Esophagus (tissue), 2 donors: ENCODE data around the gene REPIN1. TPM values are rescaled to one million over a fixed set of nuclear protein-coding genes. Genes with fewer than 3 reads are reported as not detected.

ENCODE experiments used
- H3K27ac ChIP-seq, 2 donors: one replicate each; pipeline ENCODE4 v1.5.1; 2013; ENCODE audit warnings: low read depth in 2 of 2, mild to moderate bottlenecking in 2 of 2, inconsistent platforms in 1 of 2, low read length in 1 of 2, moderate library complexity in 1 of 2
- H3K27me3 ChIP-seq, 2 donors: one replicate each; pipeline ENCODE4 v1.6.1; 2013; ENCODE audit warnings: low read length in 2 of 2, control low read depth in 1 of 2, mild to moderate bottlenecking in 1 of 2; ENCODE audit not compliant: insufficient read depth in 2 of 2, control insufficient read depth in 1 of 2
- H3K36me3 ChIP-seq, 2 donors: one replicate each; pipeline ENCODE4 v1.6.1; 2013; ENCODE audit warnings: low read length in 1 of 2; ENCODE audit not compliant: control insufficient read depth in 2 of 2, insufficient read depth in 2 of 2
- H3K4me1 ChIP-seq, 2 donors: one replicate each; pipeline ENCODE4 v1.6.1; 2013; ENCODE audit warnings: low read length in 1 of 2; ENCODE audit not compliant: control insufficient read depth in 2 of 2, insufficient read depth in 2 of 2
- H3K4me3 ChIP-seq, 2 donors: one replicate each; pipeline ENCODE4 v1.5.1; 2013; ENCODE audit warnings: low read length in 2 of 2, mild to moderate bottlenecking in 2 of 2, low read depth in 1 of 2, moderate library complexity in 1 of 2
- H3K9me3 ChIP-seq, 2 donors: one replicate each; pipeline ENCODE4 v1.6.1; 2013; ENCODE audit warnings: mild to moderate bottlenecking in 2 of 2, low read depth in 1 of 2, low read length in 1 of 2, moderate library complexity in 1 of 2; ENCODE audit not compliant: control insufficient read depth in 2 of 2, insufficient read depth in 1 of 2
- WGBS, 2 donors: extraction: QIAGEN DNeasy Blood & Tissue Kit; methylation state at CpG; one replicate each; pipeline ENCODE4 v1.1.7; 2013; 5-methylcytosine and 5-hydroxymethylcytosine counted together
- polyA plus RNA-seq, 2 donors: library from polyadenylated mRNA; stranded (reverse); fragments of 200-250 nt; gene quantifications; one replicate each; pipeline ENCODE4 v1.2.3, GENCODE V29; 2013
- donor health status: healthy with polysubstance abuse.
- donor health status: Bipolar disorder and iron deficiency.

Gene REPIN1
- polyA plus RNA-seq, 2 donors = 22.7 to 32.6 TPM

- 1 to 2% methylated on average over 44 to 52 of the region's 52 CpGs for WGBS, 2 donors
- Histone ChIP-seq H3K36me3 (no peaks in the 10 kb centered on the region), H3K4me1 (peaks cover 8 to 15% of the 10 kb centered on the region in 2 donors), H3K4me3 (peak overlapping the region; percentile 71 to 72), H3K27me3 (no peaks in the 10 kb centered on the region), H3K27ac (peak overlapping the region; percentile 47 to 84), H3K9me3 (no peaks in the 10 kb centered on the region)
These were observed 11.1 kb downstream of the REPIN1 start for GRCh38 chr7:150379441-150380379.

GRCh38 chr7:150380463-150380862 is 11.8 kb downstream of the REPIN1 start:
- Histone ChIP-seq H3K9me3 (no peaks in the 10 kb centered on the region), H3K4me1 (peaks cover 8 to 15% of the 10 kb centered on the region in 2 donors), H3K27me3 (no peaks in the 10 kb centered on the region), H3K36me3 (no peaks in the 10 kb centered on the region), H3K4me3 (no peak overlapping the region), H3K27ac (no peak overlapping the region)
- WGBS, 2 donors = 63 to 65% methylated on average over 11 of the region's 11 CpGs

- H3K27ac ChIP-seq = no peak overlapping the region
- 60 to 64% methylated on average over 9 of the region's 9 CpGs for WGBS, 2 donors
- no peaks in the 10 kb centered on the region for H3K27me3 ChIP-seq
- H3K4me3 ChIP-seq = no peak overlapping the region
- no peaks in the 10 kb centered on the region for H3K9me3 ChIP-seq
- no peaks in the 10 kb centered on the region for H3K36me3 ChIP-seq
- peaks cover 8 to 15% of the 10 kb centered on the region in 2 donors for H3K4me1 ChIP-seq
These were observed 12.5 kb downstream of the REPIN1 start for GRCh38 chr7:150381096-150381495.

- H3K4me3 ChIP-seq = no peak overlapping the region
- WGBS, 2 donors = 100% methylated on average over 1 of the region's 1 CpG
- no peaks in the 10 kb centered on the region for H3K27me3 ChIP-seq
- peaks cover 8 to 15% of the 10 kb centered on the region in 2 donors for H3K4me1 ChIP-seq
- no peak overlapping the region for H3K27ac ChIP-seq
- H3K9me3 ChIP-seq = no peaks in the 10 kb centered on the region
- H3K36me3 ChIP-seq = no peaks in the 10 kb centered on the region
These were observed 13.1 kb downstream of the REPIN1 start for GRCh38 chr7:150381785-150382122.

GRCh38 chr7:150382123-150382843 is 13.7 kb downstream of the REPIN1 start:
- H3K4me3 ChIP-seq = no peak overlapping the region
- H3K9me3 ChIP-seq = no peaks in the 10 kb centered on the region
- peaks cover 8 to 15% of the 10 kb centered on the region in 2 donors for H3K4me1 ChIP-seq
- H3K27me3 ChIP-seq = no peaks in the 10 kb centered on the region
- H3K36me3 ChIP-seq = no peaks in the 10 kb centered on the region
- 67 to 71% methylated on average over 20 of the region's 20 CpGs for WGBS, 2 donors
- H3K27ac ChIP-seq = no peak overlapping the region

- 53 to 57% methylated on average over 4 of the region's 4 CpGs for WGBS, 2 donors
- Histone ChIP-seq H3K9me3 (no peaks in the 10 kb centered on the region), H3K4me1 (peaks cover 8 to 15% of the 10 kb centered on the region in 2 donors), H3K4me3 (no peak overlapping the region), H3K27me3 (no peaks in the 10 kb centered on the region), H3K27ac (no peak overlapping the region), H3K36me3 (no peaks in the 10 kb centered on the region)
These were observed 14.2 kb downstream of the REPIN1 start for GRCh38 chr7:150382844-150383225.

GRCh38 chr7:150383710-150384397 is 15.2 kb downstream of the REPIN1 start:
- Histone ChIP-seq H3K27ac (no peak overlapping the region), H3K4me3 (no peak overlapping the region)

GRCh38 chr7:150384406-150385301 is 16.0 kb downstream of the REPIN1 start:
- no peak overlapping the region for H3K27ac ChIP-seq
- H3K4me1 ChIP-seq = peaks cover 8 to 15% of the 10 kb centered on the region in 2 donors
- H3K9me3 ChIP-seq = no peaks in the 10 kb centered on the region
- no peaks in the 10 kb centered on the region for H3K27me3 ChIP-seq
- WGBS, 2 donors = 77 to 83% methylated on average over 15 of the region's 15 CpGs
- H3K36me3 ChIP-seq = no peaks in the 10 kb centered on the region
- H3K4me3 ChIP-seq = no peak overlapping the region

More at GRCh38 chr7:150383710-150384397, 15.2 kb downstream of the REPIN1 start:
- Histone ChIP-seq H3K4me1 (peaks cover 8 to 15% of the 10 kb centered on the region in 2 donors), H3K36me3 (no peaks in the 10 kb centered on the region), H3K27me3 (no peaks in the 10 kb centered on the region), H3K9me3 (no peaks in the 10 kb centered on the region)
- 68 to 76% methylated on average over 21 to 22 of the region's 22 CpGs for WGBS, 2 donors
